Measurements from ENCODE around the gene SETD7.

DNA sequence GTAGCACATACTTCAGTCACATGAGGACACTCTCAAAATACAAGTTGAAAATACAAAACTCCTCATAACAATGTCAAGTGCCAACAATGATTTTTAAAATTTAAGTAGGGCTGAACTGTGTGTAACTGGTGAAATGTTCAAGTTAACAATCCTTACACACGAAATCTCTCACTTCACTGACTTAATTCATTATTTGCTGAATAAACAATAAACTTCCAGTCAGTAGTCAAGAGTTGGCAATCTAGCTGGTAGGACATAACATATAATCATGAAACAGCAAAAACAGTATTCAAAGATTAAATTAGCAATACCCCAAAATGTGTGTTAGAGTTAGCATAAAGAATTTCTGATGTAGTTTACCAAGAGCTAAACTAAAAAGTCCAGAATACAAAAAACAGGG is 104.0 kb downstream of the SETD7 start:
- TF ChIP-seq, protein P1, sequence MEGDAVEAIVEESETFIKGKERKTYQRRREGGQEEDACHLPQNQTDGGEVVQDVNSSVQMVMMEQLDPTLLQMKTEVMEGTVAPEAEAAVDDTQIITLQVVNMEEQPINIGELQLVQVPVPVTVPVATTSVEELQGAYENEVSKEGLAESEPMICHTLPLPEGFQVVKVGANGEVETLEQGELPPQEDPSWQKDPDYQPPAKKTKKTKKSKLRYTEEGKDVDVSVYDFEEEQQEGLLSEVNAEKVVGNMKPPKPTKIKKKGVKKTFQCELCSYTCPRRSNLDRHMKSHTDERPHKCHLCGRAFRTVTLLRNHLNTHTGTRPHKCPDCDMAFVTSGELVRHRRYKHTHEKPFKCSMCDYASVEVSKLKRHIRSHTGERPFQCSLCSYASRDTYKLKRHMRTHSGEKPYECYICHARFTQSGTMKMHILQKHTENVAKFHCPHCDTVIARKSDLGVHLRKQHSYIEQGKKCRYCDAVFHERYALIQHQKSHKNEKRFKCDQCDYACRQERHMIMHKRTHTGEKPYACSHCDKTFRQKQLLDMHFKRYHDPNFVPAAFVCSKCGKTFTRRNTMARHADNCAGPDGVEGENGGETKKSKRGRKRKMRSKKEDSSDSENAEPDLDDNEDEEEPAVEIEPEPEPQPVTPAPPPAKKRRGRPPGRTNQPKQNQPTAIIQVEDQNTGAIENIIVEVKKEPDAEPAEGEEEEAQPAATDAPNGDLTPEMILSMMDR (conservative IDR thresholded peaks at IDR 0.05; ENCODE audit: low read depth, low read length): no peak
- TF ChIP-seq EZH2 (IDR thresholded peaks at IDR 0.05; ENCODE audit: low read length, unreplicated experiment): no peak
- TF ChIP-seq EZH2phosphoT487 (IDR thresholded peaks at IDR 0.05; ENCODE audit: borderline replicate concordance, low read length): no peak

Data from PC-3 (cell line).